Inflammatory macrophage (primary cell): ENCODE results near the gene PDE4D.

ENCODE experiments used
- DNase-seq, 2 donors: peaks; one replicate each; pipeline ENCODE4 v3.0.0-alpha.2; 2020 to 2022

PDE4D gene

GRCh38 chr5:59189472-59190244 is 703.9 kb downstream of the PDE4D start:
- DNase-seq = peak in 1 of 2 donors; percentile 6

DNA sequence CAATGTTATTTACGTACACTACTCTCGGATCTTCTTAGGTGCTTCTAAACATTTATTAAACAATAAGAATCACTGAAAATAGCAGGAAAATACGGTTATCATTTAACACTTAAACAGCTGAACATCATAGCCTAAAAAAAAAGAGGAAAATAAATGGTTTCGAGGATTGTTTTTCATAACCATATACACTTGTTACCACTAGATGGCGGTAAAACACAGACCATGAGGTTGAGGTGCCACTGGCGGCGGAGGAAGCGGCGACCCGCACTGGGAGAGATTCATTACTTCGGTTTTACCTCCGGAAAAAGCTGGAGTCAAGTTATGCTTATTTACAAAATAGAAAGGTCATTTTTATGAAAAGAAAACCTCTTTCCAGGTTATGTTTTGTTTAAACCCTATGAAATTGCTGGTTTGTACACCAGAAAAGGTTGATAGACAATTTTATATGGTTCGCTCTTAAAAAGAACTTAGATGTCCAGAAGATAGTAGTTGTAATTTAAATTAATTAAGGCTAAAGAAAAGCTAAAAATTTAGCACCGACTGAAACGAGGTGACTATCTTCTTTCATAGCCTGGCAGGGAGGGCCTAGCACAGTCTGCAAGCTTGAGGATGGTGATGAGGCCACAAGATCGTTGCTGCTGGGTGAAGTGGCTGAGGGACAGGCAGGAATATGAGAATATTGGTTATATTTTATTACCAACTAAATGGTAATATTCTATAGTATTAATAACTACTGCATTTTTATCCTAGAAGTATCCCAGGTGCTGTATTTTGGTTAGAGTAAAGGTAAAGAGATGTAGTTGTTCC is 704.9 kb downstream of the PDE4D start:
- peak; percentile 62 to 65 for DNase-seq

- DNase-seq = no peak
Measured at GRCh38 chr5:59187857-59188256, 705.7 kb downstream of the PDE4D start.

- no peak for DNase-seq
Measured at GRCh38 chr5:59186623-59187022, 706.9 kb downstream of the PDE4D start.

DNA sequence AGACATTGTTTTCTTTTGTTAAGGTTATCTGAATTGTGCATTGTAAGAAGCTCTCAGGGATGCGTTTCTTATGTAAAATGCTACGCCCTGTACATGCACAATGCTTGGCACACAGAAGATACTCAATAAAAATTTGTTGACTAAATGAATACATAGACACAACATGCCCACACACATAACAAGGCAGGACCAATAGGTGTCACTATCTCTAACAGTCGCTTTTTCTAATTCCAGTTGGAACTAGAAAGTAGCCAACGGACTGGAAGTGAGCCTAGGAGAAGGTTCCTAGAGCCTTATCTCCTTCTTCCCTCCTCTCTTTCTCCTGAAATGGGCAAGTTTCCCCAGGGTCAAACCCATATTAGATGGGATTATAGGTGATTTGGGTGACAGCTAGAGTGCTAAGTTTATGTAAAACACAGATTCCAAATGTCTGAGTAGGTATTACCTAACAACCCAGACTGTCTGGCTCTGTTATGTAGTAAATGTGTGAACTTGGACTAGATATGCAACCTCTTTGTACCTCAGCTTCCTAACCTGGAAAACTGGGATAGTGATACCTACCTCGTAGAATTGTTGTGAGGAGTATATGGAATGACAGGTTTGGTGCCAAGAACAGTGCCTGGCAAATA is 707.7 kb downstream of the PDE4D start:
- no peak for DNase-seq

- no peak for DNase-seq
Measured at GRCh38 chr5:59184769-59185168, 708.8 kb downstream of the PDE4D start.

DNA sequence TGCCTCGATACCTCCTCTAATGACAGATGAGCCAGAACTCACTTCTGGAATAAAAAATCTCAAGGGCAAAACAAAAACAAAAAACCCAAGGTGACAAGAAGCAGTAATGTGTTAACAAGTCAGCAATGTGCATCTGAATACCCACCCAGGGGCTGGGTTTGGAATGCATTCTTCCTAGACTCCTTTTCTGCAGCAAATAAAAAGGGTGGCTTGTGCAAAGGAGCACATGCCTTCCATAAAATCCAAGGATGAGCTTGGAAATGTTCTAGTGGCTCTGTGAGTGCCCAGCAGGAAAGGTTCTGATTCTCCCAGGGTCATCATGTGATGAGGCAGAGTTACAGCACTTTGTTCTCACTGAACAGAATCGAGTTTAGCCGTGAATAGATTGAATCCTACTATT is 710.8 kb downstream of the PDE4D start:
- DNase-seq = no peak

- no peak for DNase-seq
Measured at GRCh38 chr5:59180515-59180914, 713.0 kb downstream of the PDE4D start.

- no peak for DNase-seq
Measured at GRCh38 chr5:59179704-59180103, 713.8 kb downstream of the PDE4D start.

- DNase-seq = no peak
Measured at GRCh38 chr5:59178482-59178881, 715.0 kb downstream of the PDE4D start.

DNA sequence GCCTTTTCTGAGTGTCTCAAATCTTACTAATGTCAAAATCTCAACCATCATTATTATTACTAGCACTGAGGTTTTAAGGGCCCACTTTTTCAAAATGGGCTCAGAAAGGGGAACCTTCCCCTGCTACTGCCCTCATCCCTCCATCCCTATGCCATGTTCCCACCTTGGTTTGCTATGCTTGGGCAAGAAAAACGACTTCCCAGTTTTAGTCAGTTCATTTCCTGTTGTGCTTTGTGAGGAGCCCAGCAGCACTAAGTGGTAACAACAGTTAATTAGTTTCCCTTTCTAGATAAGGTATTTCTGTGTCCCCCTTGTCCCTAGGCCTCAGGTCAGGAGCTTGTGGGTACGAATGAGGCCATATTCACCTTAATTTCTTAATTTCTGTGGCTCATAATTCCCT is 715.5 kb downstream of the PDE4D start:
- no peak for DNase-seq

DNA sequence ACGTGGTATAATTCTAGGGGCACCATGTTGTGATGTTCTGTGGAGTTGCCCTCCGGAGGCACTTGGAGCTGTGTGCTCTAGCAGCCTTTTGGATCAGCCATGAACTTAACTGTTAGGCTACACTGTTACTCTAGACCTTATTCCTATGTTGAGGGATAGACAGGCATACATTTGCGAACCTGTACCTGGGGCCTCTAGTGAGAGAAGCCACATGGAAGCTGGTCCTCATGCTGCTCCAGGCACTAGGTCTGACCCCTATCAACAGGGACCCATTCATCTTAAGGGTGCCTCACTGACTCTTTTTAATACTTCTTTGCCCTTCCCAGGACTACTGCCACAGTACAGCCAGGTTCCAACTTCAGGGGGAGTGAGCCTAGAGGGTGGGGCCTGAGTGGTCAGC is 715.9 kb downstream of the PDE4D start:
- no peak for DNase-seq

GRCh38 chr5:59174248-59174844 is 719.2 kb downstream of the PDE4D start:
- peak; percentile 4 to 7 for DNase-seq

- DNase-seq = peak; percentile 20 to 26
Measured at GRCh38 chr5:59173578-59173977, 719.9 kb downstream of the PDE4D start.

- DNase-seq = no peak
Measured at GRCh38 chr5:59171131-59171530, 722.4 kb downstream of the PDE4D start.

DNA sequence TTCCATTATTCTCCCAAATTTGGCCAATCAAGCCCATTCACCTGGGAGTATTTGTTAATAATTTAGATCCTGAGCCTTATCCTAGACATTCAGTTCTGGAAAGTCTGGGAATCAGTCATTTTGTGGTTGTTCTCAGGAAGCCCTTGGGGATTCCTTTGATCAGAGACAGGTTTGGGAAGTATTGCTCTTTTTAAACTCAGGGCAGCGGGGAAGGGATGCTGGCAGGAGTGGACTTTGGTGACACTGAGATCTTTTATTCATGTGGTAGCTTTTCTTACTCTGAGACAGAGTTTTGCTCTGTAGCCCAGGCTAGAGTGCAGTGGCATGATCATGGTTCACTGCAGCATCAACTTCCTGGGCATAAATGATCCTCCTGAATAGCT is 723.8 kb downstream of the PDE4D start:
- DNase-seq = no peak

GRCh38 chr5:59169081-59169767 is 724.3 kb downstream of the PDE4D start:
- DNase-seq = no peak

GRCh38 chr5:59168067-59168466 is 725.5 kb downstream of the PDE4D start:
- no peak for DNase-seq

DNA sequence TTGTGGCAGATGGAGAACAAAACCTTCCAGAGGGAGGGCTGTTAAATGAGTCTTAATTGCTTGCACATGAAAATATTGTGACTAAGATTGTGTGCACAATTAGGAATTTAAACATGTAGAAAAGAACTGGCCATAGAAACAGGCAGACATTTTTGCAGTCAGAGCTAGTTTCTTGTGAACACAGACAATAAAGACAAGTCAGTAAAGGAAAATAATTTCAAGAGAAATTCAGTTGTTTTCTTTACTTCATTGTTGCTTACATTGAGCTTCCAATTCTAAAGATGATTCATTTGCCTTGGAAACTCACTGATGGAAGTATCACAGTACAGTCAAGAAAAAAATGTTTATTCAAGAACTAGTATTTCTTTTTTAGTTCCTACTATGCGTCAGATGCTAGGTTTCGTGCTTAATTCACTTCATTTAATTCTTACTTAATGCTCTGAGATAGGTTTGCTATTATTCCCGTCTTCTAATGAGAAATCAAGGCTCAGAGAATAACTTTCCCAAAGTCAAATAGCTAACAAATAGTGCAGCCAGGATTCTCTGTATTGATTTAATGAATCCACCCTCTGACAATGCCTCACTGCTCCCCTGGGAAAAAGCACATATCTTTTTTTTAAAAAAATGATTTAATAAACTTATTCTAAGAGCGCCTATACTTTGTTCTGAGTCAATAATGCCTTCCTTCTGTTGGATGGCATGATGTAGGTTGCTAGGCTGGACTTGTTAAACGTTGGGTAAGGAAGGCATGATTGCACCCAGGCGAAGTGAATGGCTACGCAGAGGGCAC is 729.3 kb downstream of the PDE4D start:
- no peak for DNase-seq

DNA sequence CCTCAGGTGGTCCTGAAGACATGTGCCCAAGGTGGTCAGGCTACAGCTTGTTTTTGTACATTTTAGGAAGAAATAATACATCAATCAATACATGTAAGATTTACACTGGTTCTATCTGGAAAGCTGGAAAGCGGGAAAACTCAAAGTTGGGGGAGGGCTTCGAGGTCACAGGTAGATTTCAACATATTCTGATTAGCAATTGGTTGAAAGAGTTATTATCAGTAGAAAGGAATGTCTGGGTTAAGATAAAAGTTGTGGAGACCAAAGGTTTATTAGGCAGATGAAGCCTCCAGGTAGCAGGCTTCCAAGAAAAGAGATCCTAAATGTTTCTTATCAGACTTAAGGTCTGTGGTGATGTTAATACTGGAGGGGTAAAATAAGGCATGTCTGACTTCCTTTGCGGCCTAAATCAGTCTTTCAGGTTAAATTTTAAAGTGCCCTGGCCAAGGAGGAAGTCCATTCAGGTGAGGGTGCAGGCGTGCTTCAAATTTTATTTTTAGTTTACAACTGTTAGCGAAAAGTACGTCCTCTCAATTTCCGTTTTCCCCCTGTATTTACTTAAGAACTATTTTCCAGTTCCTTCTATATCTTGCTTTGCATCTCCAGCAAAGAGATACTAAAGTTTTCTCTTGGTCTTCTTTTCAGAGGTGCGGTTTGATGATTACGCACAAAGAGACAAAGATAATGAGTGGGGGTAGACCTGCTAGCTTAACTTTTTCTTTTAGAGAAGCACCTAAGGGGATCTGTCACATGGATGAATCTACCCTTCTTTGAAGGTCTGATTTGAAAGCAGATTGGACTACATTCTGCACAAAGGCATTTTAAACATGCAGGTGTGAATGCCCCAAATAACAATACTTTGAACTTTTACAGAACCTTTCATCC is 732.1 kb downstream of the PDE4D start:
- no peak for DNase-seq
